PC-9 (cell line): ENCODE measurements around the gene CIAO2B.

ENCODE experiments used
- CTCF ChIP-seq: fragments of 200-600 bp; sonication (generic); conservative IDR thresholded peaks from 2 replicates; pipeline ENCODE4 v1.6.1; 2017; ENCODE audit warnings: mixed run types, antibody characterized with exemption, mild to moderate bottlenecking, moderate library complexity
- EZH2 ChIP-seq: fragments of 200-600 bp; sonication (generic); IDR thresholded peaks from 2 replicates; pipeline ENCODE4 v1.8.0; 2017; ENCODE audit warnings: antibody characterized with exemption, low read depth

GRCh38 chr16:66898933-66899309 lies 35.3 kb downstream of the CIAO2B start:
- TF ChIP-seq CTCF, result no peak
- no peak for TF ChIP-seq EZH2
